HG02588 (cell line): Measurements from ENCODE around the gene KLC4.

Experiments used
- ATAC-seq: cut with Tn5 transposase; IDR thresholded peaks from one replicate; pipeline ENCODE4 v1.9.1; 2021; ENCODE audit warnings: mild to moderate bottlenecking, moderate library complexity; ENCODE audit not compliant: unreplicated experiment

The KLC4 gene

GRCh38 chr6:43059168-43060033 is at the start of gene KLC4, which contains the start of gene MRPL2:
KLC4 (plus strand) TSS chr6:43059631; CDS start chr6:43061336, 1,705 bp downstream.
MRPL2 (minus strand) TSS chr6:43059434; CDS start chr6:43059381, 53 bp downstream.
- ATAC-seq = peak; percentile 86

GRCh38 chr6:43011207-43011606 is 48.2 kb upstream of the KLC4 start:
- no peak for ATAC-seq

- ATAC-seq = no peak
Observed at GRCh38 chr6:43012364-43012763, 47.1 kb upstream of the KLC4 start.

- no peak for ATAC-seq
Observed at GRCh38 chr6:43013097-43013842, 46.2 kb upstream of the KLC4 start.

- ATAC-seq = peak; percentile 94
Observed at GRCh38 chr6:43013843-43014433, 45.5 kb upstream of the KLC4 start, which contains the start of the genes KLHDC3 and MEA1. KLHDC3 (plus strand) TSS chr6:43014249; CDS start chr6:43017193, 2,944 bp downstream. MEA1 (minus strand) TSS chr6:43013946; CDS start chr6:43013813, 133 bp downstream.

GRCh38 chr6:43014434-43014909 is 45.0 kb upstream of the KLC4 start:
- no peak for ATAC-seq

- no peak for ATAC-seq
Observed at GRCh38 chr6:43016176-43016942, 43.1 kb upstream of the KLC4 start.

- ATAC-seq = no peak
Observed at GRCh38 chr6:43016943-43017334, 42.5 kb upstream of the KLC4 start.

- no peak for ATAC-seq
Observed at GRCh38 chr6:43019152-43019551, 40.3 kb upstream of the KLC4 start.

GRCh38 chr6:43020052-43020705 is 39.3 kb upstream of the KLC4 start:
- ATAC-seq = no peak

- no peak for ATAC-seq
Observed at GRCh38 chr6:43020847-43021246, 38.6 kb upstream of the KLC4 start.

- ATAC-seq = peak; percentile 67
Observed at GRCh38 chr6:43021270-43022047, 38.0 kb upstream of the KLC4 start, which contains the start of gene RRP36. RRP36 (plus strand) TSS chr6:43021623; CDS start chr6:43021655, 32 bp downstream.

- ATAC-seq = no peak
Observed at GRCh38 chr6:43024436-43024835, 35.0 kb upstream of the KLC4 start.

- no peak for ATAC-seq
Observed at GRCh38 chr6:43026365-43026764, 33.1 kb upstream of the KLC4 start.

- ATAC-seq = no peak
Observed at GRCh38 chr6:43029120-43029519, 30.3 kb upstream of the KLC4 start.

GRCh38 chr6:43032326-43032725 is 27.1 kb upstream of the KLC4 start:
- no peak for ATAC-seq

GRCh38 chr6:43033496-43034189 is 25.8 kb upstream of the KLC4 start:
- no peak for ATAC-seq

- ATAC-seq = no peak
Observed at GRCh38 chr6:43034190-43034525, 25.3 kb upstream of the KLC4 start.
